Kidney (tissue), 14 donors: Measurements from ENCODE around the gene CCDC78. TPM values are rescaled to one million over a fixed set of nuclear protein-coding genes. Genes with fewer than 3 reads are reported as not detected.

Source experiments
- DNase-seq, 5 donors: peaks; one replicate each; pipeline ENCODE4 v3.0.0-alpha.2; 2013 to 2020
- FAIRE-seq: peaks from 2 replicates; lab custom pipeline; 2012; peaks lifted over from hg19 to GRCh38; lab: Jason Lieb, UNC
- H3K27ac ChIP-seq, 2 donors: one replicate each; pipeline ENCODE4 v1.7.0; 2013; ENCODE audit warnings: low read depth in 2 of 2, low read length in 2 of 2, inconsistent platforms in 1 of 2
- H3K27me3 ChIP-seq: one replicate; pipeline ENCODE4 v1.7.1; 2013; ENCODE audit warnings: low read length, inconsistent platforms; ENCODE audit not compliant: control insufficient read depth, insufficient read depth
- H3K36me3 ChIP-seq, 3 donors: one replicate each; pipeline versions ENCODE4 v1.7.0 to v1.7.1; 2013; ENCODE audit warnings: low read length in 3 of 3, control low read depth in 1 of 3, inconsistent platforms in 1 of 3; ENCODE audit not compliant: insufficient read depth in 3 of 3, control insufficient read depth in 2 of 3
- H3K4me1 ChIP-seq, 3 donors: one replicate each; pipeline versions ENCODE4 v1.7.0 to v1.7.1; 2013; ENCODE audit warnings: low read length in 3 of 3, inconsistent platforms in 1 of 3, low read depth in 1 of 3; ENCODE audit not compliant: control insufficient read depth in 2 of 3, insufficient read depth in 2 of 3
- H3K4me3 ChIP-seq, 3 donors: one replicate each; pipeline versions ENCODE4 v1.7.0 to v1.8.1; 2013; ENCODE audit warnings: low read length in 3 of 3, control low read depth in 1 of 3, inconsistent platforms in 1 of 3
- H3K9ac ChIP-seq, 3 donors: one replicate each; pipeline versions ENCODE4 v1.7.0 to v1.7.1; 2013; ENCODE audit warnings: low read length in 3 of 3, control low read depth in 1 of 3, inconsistent platforms in 1 of 3
- H3K9me3 ChIP-seq, 3 donors: one replicate each; pipeline versions ENCODE4 v1.7.0 to v1.7.1; 2013; ENCODE audit warnings: low read length in 3 of 3, control low read depth in 1 of 3, inconsistent platforms in 1 of 3; ENCODE audit not compliant: control insufficient read depth in 2 of 3, insufficient read depth in 1 of 3
- intact Hi-C: fragments of 100-400 bp; cut with DNase I; formaldehyde crosslinking; loops from one replicate; pipeline ENCODE4 v1.11.1; 2022
- microRNA-seq: library from miRNA; unstranded; fragments of <30 nt; microRNA quantifications from one replicate; pipeline ENCODE4 v1.2.0, GENCODE V29; 2020
- polyA plus RNA-seq: library from polyadenylated mRNA; stranded (reverse); fragments of 350-450 nt; fragmentation: Illumina TruSeq; extraction: RNeasy Lipid Tissue Mini Kit (QIAGEN cat#74804); gene quantifications from one replicate; pipeline ENCODE4 v1.2.3, GENCODE V29; 2014; ENCODE audit warnings: low read depth, low replicate concordance; ENCODE audit not compliant: insufficient read depth
- total RNA-seq: library from RNA; stranded (reverse); fragmentation: NEBNext Ultra II Directional; extraction: Animal tissue kit (Norgen Biotek cat#: 25700); gene quantifications from one replicate; pipeline ENCODE4 v1.2.1, GENCODE V29; 2021
- TF ChIP-seq, protein P1 (sequence below): IDR thresholded peaks from 3 replicates; pipeline ENCODE4 v1.5.1; 2012; ENCODE audit warnings: mild to moderate bottlenecking, moderate library complexity, borderline replicate concordance; ENCODE audit not compliant: insufficient read depth; ENCODE audit errors: extremely low read depth
- donor health status: control.
- donor health status: control.
- donor health status: control.
- donor health status: control.
- donor health status: control.
- donor health status: DM: yes; HTN: yes; CAD: no.
- donor health status: Normal renal cell carcinoma (clear cell type).

CCDC78 gene
- total and polyA plus RNA-seq, 2 donors from 2014 or later, result 1.3 to 2.6 TPM

DNA sequence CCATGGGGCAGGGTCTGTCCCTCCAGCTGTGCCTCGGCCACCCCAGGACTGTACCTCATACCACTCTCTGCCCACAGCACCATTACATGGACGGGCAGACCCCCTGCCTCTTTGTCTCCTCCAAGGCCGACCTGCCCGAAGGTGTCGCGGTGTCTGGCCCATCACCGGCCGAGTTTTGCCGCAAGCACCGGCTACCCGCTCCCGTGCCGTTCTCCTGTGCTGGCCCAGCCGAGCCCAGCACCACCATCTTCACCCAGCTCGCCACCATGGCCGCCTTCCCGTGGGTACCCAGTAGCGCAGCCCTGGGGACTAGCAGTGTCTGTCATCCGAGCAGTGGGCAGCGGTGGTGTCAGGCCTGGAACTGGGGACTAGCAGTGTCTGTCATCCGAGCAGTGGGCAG is 53.4 kb downstream of the CCDC78 start:
- H3K9ac ChIP-seq, result no peak overlapping the region
- H3K27ac ChIP-seq, result no peak overlapping the region
- intact Hi-C loops, result no loop called here
- no peaks in the 10 kb centered on the region for H3K9me3 ChIP-seq
- no peak overlapping the region for H3K4me3 ChIP-seq
- peaks cover 0 to 12% (median 10%) of the 10 kb centered on the region in 3 donors for H3K36me3 ChIP-seq
- FAIRE-seq, result no peak
- TF ChIP-seq, protein P1, sequence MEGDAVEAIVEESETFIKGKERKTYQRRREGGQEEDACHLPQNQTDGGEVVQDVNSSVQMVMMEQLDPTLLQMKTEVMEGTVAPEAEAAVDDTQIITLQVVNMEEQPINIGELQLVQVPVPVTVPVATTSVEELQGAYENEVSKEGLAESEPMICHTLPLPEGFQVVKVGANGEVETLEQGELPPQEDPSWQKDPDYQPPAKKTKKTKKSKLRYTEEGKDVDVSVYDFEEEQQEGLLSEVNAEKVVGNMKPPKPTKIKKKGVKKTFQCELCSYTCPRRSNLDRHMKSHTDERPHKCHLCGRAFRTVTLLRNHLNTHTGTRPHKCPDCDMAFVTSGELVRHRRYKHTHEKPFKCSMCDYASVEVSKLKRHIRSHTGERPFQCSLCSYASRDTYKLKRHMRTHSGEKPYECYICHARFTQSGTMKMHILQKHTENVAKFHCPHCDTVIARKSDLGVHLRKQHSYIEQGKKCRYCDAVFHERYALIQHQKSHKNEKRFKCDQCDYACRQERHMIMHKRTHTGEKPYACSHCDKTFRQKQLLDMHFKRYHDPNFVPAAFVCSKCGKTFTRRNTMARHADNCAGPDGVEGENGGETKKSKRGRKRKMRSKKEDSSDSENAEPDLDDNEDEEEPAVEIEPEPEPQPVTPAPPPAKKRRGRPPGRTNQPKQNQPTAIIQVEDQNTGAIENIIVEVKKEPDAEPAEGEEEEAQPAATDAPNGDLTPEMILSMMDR, result no peak
- H3K27me3 ChIP-seq, result no peaks in the 10 kb centered on the region
- peaks cover 0 to 15% (median 0%) of the 10 kb centered on the region in 3 donors for H3K4me1 ChIP-seq
- no peak for DNase-seq

Small RNA genes within 50 kb of the gene (microRNA-seq; reads per million reads assigned to microRNA genes)
- not detected for gene MIR662

Other genes starting within 250 kb of the CCDC78 start
- 52.9 TPM for gene CAPN15, start 198.7 kb downstream of the CCDC78 start, total RNA-seq
- gene CAPN15, start 198.7 kb downstream of the CCDC78 start, polyA plus RNA-seq, result 17.9 TPM
- 1.8 TPM for gene PRR35, start 166.0 kb downstream of the CCDC78 start, total RNA-seq
- 24.4 TPM for gene PRR35, start 166.0 kb downstream of the CCDC78 start, polyA plus RNA-seq
- gene NHLRC4, start 159.4 kb downstream of the CCDC78 start, total RNA-seq, result 3.3 TPM
- 17.4 TPM for gene NHLRC4, start 159.4 kb downstream of the CCDC78 start, polyA plus RNA-seq
- gene PIGQ, start 156.5 kb downstream of the CCDC78 start, total RNA-seq, result 92.9 TPM
- gene PIGQ, start 156.5 kb downstream of the CCDC78 start, polyA plus RNA-seq, result 118 TPM
- gene RAB40C, start 136.4 kb downstream of the CCDC78 start, total RNA-seq, result 24.0 TPM
- 18.1 TPM for gene RAB40C, start 136.4 kb downstream of the CCDC78 start, polyA plus RNA-seq
- 0.69 TPM for gene WFIKKN1, start 95.5 kb downstream of the CCDC78 start, total RNA-seq
- gene WFIKKN1, start 95.5 kb downstream of the CCDC78 start, polyA plus RNA-seq, result 1.8 TPM
- 44.2 TPM for gene METTL26, start 90.1 kb downstream of the CCDC78 start, total RNA-seq
- gene METTL26, start 90.1 kb downstream of the CCDC78 start, polyA plus RNA-seq, result 183 TPM
- 36.9 TPM for gene MCRIP2, start 84.6 kb downstream of the CCDC78 start, total RNA-seq
- gene MCRIP2, start 84.6 kb downstream of the CCDC78 start, polyA plus RNA-seq, result 265 TPM
- gene WDR90, start 77.1 kb downstream of the CCDC78 start, total RNA-seq, result 51.6 TPM
- gene WDR90, start 77.1 kb downstream of the CCDC78 start, polyA plus RNA-seq, result 10.6 TPM
- 117 TPM for gene RHOT2, start 58.3 kb downstream of the CCDC78 start, total RNA-seq
- gene RHOT2, start 58.3 kb downstream of the CCDC78 start, polyA plus RNA-seq, result 90.5 TPM
- gene RHBDL1, start 50.8 kb downstream of the CCDC78 start, total RNA-seq, result 0.88 TPM
- gene RHBDL1, start 50.8 kb downstream of the CCDC78 start, polyA plus RNA-seq, result 9.7 TPM
- gene STUB1, start 46.0 kb downstream of the CCDC78 start, total RNA-seq, result 92.9 TPM
- gene STUB1, start 46.0 kb downstream of the CCDC78 start, polyA plus RNA-seq, result 218 TPM
- gene JMJD8, start 42.1 kb downstream of the CCDC78 start, total RNA-seq, result 75.0 TPM
- gene JMJD8, start 42.1 kb downstream of the CCDC78 start, polyA plus RNA-seq, result 80.4 TPM
- gene WDR24, start 36.0 kb downstream of the CCDC78 start, total RNA-seq, result 11.8 TPM
- 7.2 TPM for gene WDR24, start 36.0 kb downstream of the CCDC78 start, polyA plus RNA-seq
- 44.9 TPM for gene FBXL16, start 20.6 kb downstream of the CCDC78 start, total RNA-seq
- gene FBXL16, start 20.6 kb downstream of the CCDC78 start, polyA plus RNA-seq, result 12.0 TPM
- 34.9 TPM for gene METRN, start 11.3 kb downstream of the CCDC78 start, total RNA-seq
- gene METRN, start 11.3 kb downstream of the CCDC78 start, polyA plus RNA-seq, result 114 TPM
- gene ANTKMT, start 5.3 kb downstream of the CCDC78 start, total RNA-seq, result 44.1 TPM
- 70.4 TPM for gene ANTKMT, start 5.3 kb downstream of the CCDC78 start, polyA plus RNA-seq
- 7.5 TPM for gene HAGHL, start 663 bp upstream of the CCDC78 start, total RNA-seq
- gene HAGHL, start 663 bp upstream of the CCDC78 start, polyA plus RNA-seq, result 18.0 TPM
- gene CIAO3, start 14.6 kb upstream of the CCDC78 start, total RNA-seq, result 36.8 TPM
- gene CIAO3, start 14.6 kb upstream of the CCDC78 start, polyA plus RNA-seq, result 37.7 TPM
- 19.4 TPM for gene MSLN, start 34.3 kb upstream of the CCDC78 start, total RNA-seq
- 3.7 TPM for gene MSLN, start 34.3 kb upstream of the CCDC78 start, polyA plus RNA-seq
- 16.9 TPM for gene RPUSD1, start 61.9 kb upstream of the CCDC78 start, total RNA-seq
- gene RPUSD1, start 61.9 kb upstream of the CCDC78 start, polyA plus RNA-seq, result 15.1 TPM
- 16.0 TPM for gene CHTF18, start 62.2 kb upstream of the CCDC78 start, total RNA-seq
- 4.2 TPM for gene CHTF18, start 62.2 kb upstream of the CCDC78 start, polyA plus RNA-seq
- gene GNG13, start 74.3 kb upstream of the CCDC78 start, total RNA-seq, result not detected
- not detected for gene GNG13, start 74.3 kb upstream of the CCDC78 start, polyA plus RNA-seq
- 28.6 TPM for gene LMF1, start 244.5 kb upstream of the CCDC78 start, total RNA-seq
- gene LMF1, start 244.5 kb upstream of the CCDC78 start, polyA plus RNA-seq, result 15.4 TPM